GM23338 (cell line): Measurements from ENCODE around the gene NTMT2. TPM values are rescaled to one million over a fixed set of nuclear protein-coding genes. Genes with fewer than 3 reads are reported as not detected.

ENCODE experiments used
- ATAC-seq: fragments of 200-7000 bp; cut with Tn5 transposase; 3 replicates; pipeline ENCODE4 v1.9.1; 2020
- DNase-seq: peaks from one replicate; pipeline ENCODE4 v3.0.0-alpha.2; 2015; ENCODE audit warnings: low spot score
- H2AFZ ChIP-seq: fragments of 200-600 bp; sonication (generic); 2 replicates; pipeline ENCODE4 v1.8.0; 2016; ENCODE audit warnings: antibody characterized with exemption, mild to moderate bottlenecking, moderate library complexity
- H3F3A ChIP-seq: fragments of 200-600 bp; sonication (generic); replicated peaks from 2 replicates; pipeline ENCODE4 v1.8.0; 2017; ENCODE audit warnings: antibody characterized with exemption, mixed run types, low read depth
- H3K27ac ChIP-seq: fragments of 200-600 bp; sonication (generic); 2 replicates; pipeline ENCODE4 v1.6.1; 2016; ENCODE audit warnings: low read depth
- H3K27me3 ChIP-seq: fragments of 200-600 bp; sonication (generic); 2 replicates; pipeline ENCODE4 v1.8.0; 2016; ENCODE audit warnings: mild to moderate bottlenecking, mixed run types, moderate library complexity; ENCODE audit not compliant: insufficient read depth
- H3K36me3 ChIP-seq: fragments of 200-600 bp; sonication (generic); 2 replicates; pipeline ENCODE4 v1.8.0; 2016; ENCODE audit warnings: mild to moderate bottlenecking; ENCODE audit not compliant: insufficient read depth
- H3K4me1 ChIP-seq: fragments of 200-600 bp; sonication (generic); 2 replicates; pipeline ENCODE4 v1.8.0; 2016; ENCODE audit warnings: mild to moderate bottlenecking, moderate library complexity; ENCODE audit not compliant: insufficient read depth
- H3K4me2 ChIP-seq: fragments of 200-600 bp; sonication (generic); 2 replicates; pipeline ENCODE4 v1.7.1; 2017; ENCODE audit warnings: mixed run types
- H3K4me3 ChIP-seq: fragments of 200-600 bp; sonication (generic); 2 replicates; pipeline ENCODE4 v1.6.1; 2016; ENCODE audit warnings: mixed run types
- H3K79me2 ChIP-seq: fragments of 200-600 bp; sonication (generic); replicated peaks from 2 replicates; pipeline ENCODE4 v1.8.0; 2017; ENCODE audit warnings: mild to moderate bottlenecking; ENCODE audit not compliant: insufficient read depth
- H3K9me2 ChIP-seq: fragments of 200-600 bp; sonication (generic); 2 replicates; pipeline ENCODE4 v1.8.0; 2017; ENCODE audit not compliant: insufficient read depth
- H4K20me1 ChIP-seq: fragments of 200-600 bp; sonication (generic); replicated peaks from 2 replicates; pipeline ENCODE4 v1.8.0; 2017; ENCODE audit warnings: mild to moderate bottlenecking; ENCODE audit not compliant: insufficient read depth
- H3K27ac Mint-ChIP-seq: 2 replicates; pipeline ENCODE4 v1.8.0; 2020; ENCODE audit warnings: inconsistent platforms, mild to moderate bottlenecking, moderate library complexity, mixed read lengths
- H3K27me3 Mint-ChIP-seq: 3 replicates; pipeline ENCODE4 v1.8.0; 2022; ENCODE audit warnings: low read depth, mild to moderate bottlenecking, moderate library complexity, mixed read lengths, inconsistent platforms; ENCODE audit not compliant: insufficient read depth, poor library complexity
- H3K36me3 Mint-ChIP-seq: 3 replicates; pipeline ENCODE4 v1.8.0; 2021; ENCODE audit warnings: low read depth, mild to moderate bottlenecking, inconsistent platforms, moderate library complexity, mixed read lengths
- H3K4me1 Mint-ChIP-seq: 3 replicates; pipeline ENCODE4 v1.8.0; 2020; ENCODE audit warnings: mild to moderate bottlenecking, inconsistent platforms, mixed read lengths
- H3K4me3 Mint-ChIP-seq: 3 replicates; pipeline ENCODE4 v1.8.0; 2021; ENCODE audit warnings: moderate library complexity, mild to moderate bottlenecking, inconsistent platforms, mixed read lengths
- H3K9me3 Mint-ChIP-seq: 3 replicates; pipeline ENCODE4 v1.8.0; 2020; ENCODE audit warnings: moderate library complexity, mild to moderate bottlenecking, inconsistent platforms, mixed read lengths
- CREB1 ChIP-seq: fragments of 250-450 bp; sonication (Bioruptor Pico); IDR thresholded peaks from 2 replicates; pipeline ENCODE4 v1.5.0; 2020; ENCODE audit warnings: low read depth, mild to moderate bottlenecking, moderate library complexity
- EZH2 ChIP-seq: fragments of 200-600 bp; sonication (generic); IDR thresholded peaks from one replicate; pipeline ENCODE4 v1.8.0; 2017; ENCODE audit warnings: antibody characterized with exemption, mild to moderate bottlenecking, low read depth; ENCODE audit not compliant: unreplicated experiment
- EZH2phosphoT487 ChIP-seq: fragments of 200-600 bp; sonication (generic); IDR thresholded peaks from one replicate; pipeline ENCODE4 v1.8.1; 2018; ENCODE audit warnings: antibody characterized with exemption; ENCODE audit not compliant: unreplicated experiment
- JUNB ChIP-seq: IDR thresholded peaks from one replicate; pipeline ENCODE4 v1.6.1; 2016; ENCODE audit warnings: antibody characterized with exemption; ENCODE audit not compliant: unreplicated experiment
- NANOG ChIP-seq: IDR thresholded peaks from 2 replicates; pipeline ENCODE4 v1.6.1; 2016; ENCODE audit warnings: antibody characterized with exemption, borderline replicate concordance
- POLR2AphosphoS5 ChIP-seq: IDR thresholded peaks from 2 replicates; pipeline ENCODE4 v1.6.1; 2016; ENCODE audit warnings: antibody characterized with exemption, low read depth
- STAT1 ChIP-seq: IDR thresholded peaks from one replicate; pipeline ENCODE4 v1.6.1; 2016; ENCODE audit warnings: antibody characterized with exemption; ENCODE audit not compliant: unreplicated experiment
- ZNF114 ChIP-seq: fragments of 250-450 bp; sonication (Bioruptor Pico); IDR thresholded peaks from 2 replicates; pipeline ENCODE4 v1.5.0; 2020; ENCODE audit warnings: mild to moderate bottlenecking, moderate library complexity
- ZNF331 ChIP-seq: fragments of 250-450 bp; sonication (Bioruptor Pico); IDR thresholded peaks from 2 replicates; pipeline ENCODE4 v1.5.0; 2020; ENCODE audit warnings: low read depth, mild to moderate bottlenecking, moderate library complexity
- polyA plus RNA-seq: library from polyadenylated mRNA; unstranded; fragments of >200 nt; fragmentation: Nextera tagmentation; extraction: Ambion mirVana; gene quantifications from 2 replicates; pipeline ENCODE4 v1.2.1, GENCODE V29; 2016
- total RNA-seq: library from RNA; depleted of rRNA; stranded (reverse); fragments of >200 nt; shearing (Covaris generic); gene quantifications from 2 replicates; pipeline ENCODE4 v1.2.3, GENCODE V29; 2014
- TF ChIP-seq, protein P1 (sequence below): fragments of 250-450 bp; sonication (Bioruptor Pico); IDR thresholded peaks from 2 replicates; pipeline ENCODE4 v1.5.0; 2020; ENCODE audit warnings: mild to moderate bottlenecking, moderate library complexity
- TF ChIP-seq, protein P2 (sequence below), 2 experiments: fragments of 200-600 bp in 1 of 2; sonication (generic) in 1 of 2; conservative IDR thresholded peaks; 2 replicates each; pipeline versions ENCODE4 v1.5.1 to v1.6.1; 2016 to 2017; ENCODE audit warnings: antibody characterized with exemption in 2 of 2, low read depth in 2 of 2, mild to moderate bottlenecking in 2 of 2, moderate library complexity in 1 of 2
- TF ChIP-seq, protein P3 (sequence below): IDR thresholded peaks from one replicate; pipeline ENCODE4 v1.6.1; 2018; ENCODE audit warnings: antibody characterized with exemption; ENCODE audit not compliant: unreplicated experiment
- TF ChIP-seq, protein P4 (sequence below): IDR thresholded peaks from 2 replicates; pipeline ENCODE4 v1.6.1; 2016; ENCODE audit warnings: antibody characterized with exemption

Gene NTMT2
- total and polyA plus RNA-seq, 2 experiments from 2014 or later: 0.48 TPM; not detected in 1

DNA sequence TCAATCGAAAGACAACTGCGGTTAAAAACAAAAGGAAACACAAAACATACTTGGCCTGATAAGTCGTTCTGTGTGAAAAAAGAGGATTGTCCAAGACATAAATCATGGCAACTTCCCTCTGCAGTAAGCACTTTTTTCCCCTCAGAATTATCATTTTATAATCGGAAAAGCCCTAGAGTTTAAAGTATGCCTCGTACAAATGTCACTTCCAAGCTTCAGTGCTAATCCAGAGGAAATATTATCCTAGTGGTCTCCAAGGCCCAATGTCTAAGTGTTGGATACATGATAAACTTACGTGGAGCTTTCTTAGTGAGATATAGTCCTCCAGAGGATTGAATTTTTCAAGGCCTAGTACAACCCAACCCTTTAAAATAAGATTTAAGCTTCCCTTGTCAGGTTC, 11.2 kb upstream of the NTMT2 start:
- H3K9me3 Mint-ChIP-seq: no peaks in the 10 kb centered on the region
- no peaks in the 10 kb centered on the region for H3F3A ChIP-seq
- no peaks in the 10 kb centered on the region for H3K36me3 ChIP-seq
- TF ChIP-seq EZH2phosphoT487 (no peak), EZH2 (no peak), ZNF114 (CRISPR knock-in tag) (no peak), POLR2AphosphoS5 (no peak), NANOG (no peak), ZNF331 (CRISPR knock-in tag) (no peak), STAT1 (no peak), CREB1 (CRISPR knock-in tag) (no peak), JUNB (no peak)
- TF ChIP-seq, protein P1, sequence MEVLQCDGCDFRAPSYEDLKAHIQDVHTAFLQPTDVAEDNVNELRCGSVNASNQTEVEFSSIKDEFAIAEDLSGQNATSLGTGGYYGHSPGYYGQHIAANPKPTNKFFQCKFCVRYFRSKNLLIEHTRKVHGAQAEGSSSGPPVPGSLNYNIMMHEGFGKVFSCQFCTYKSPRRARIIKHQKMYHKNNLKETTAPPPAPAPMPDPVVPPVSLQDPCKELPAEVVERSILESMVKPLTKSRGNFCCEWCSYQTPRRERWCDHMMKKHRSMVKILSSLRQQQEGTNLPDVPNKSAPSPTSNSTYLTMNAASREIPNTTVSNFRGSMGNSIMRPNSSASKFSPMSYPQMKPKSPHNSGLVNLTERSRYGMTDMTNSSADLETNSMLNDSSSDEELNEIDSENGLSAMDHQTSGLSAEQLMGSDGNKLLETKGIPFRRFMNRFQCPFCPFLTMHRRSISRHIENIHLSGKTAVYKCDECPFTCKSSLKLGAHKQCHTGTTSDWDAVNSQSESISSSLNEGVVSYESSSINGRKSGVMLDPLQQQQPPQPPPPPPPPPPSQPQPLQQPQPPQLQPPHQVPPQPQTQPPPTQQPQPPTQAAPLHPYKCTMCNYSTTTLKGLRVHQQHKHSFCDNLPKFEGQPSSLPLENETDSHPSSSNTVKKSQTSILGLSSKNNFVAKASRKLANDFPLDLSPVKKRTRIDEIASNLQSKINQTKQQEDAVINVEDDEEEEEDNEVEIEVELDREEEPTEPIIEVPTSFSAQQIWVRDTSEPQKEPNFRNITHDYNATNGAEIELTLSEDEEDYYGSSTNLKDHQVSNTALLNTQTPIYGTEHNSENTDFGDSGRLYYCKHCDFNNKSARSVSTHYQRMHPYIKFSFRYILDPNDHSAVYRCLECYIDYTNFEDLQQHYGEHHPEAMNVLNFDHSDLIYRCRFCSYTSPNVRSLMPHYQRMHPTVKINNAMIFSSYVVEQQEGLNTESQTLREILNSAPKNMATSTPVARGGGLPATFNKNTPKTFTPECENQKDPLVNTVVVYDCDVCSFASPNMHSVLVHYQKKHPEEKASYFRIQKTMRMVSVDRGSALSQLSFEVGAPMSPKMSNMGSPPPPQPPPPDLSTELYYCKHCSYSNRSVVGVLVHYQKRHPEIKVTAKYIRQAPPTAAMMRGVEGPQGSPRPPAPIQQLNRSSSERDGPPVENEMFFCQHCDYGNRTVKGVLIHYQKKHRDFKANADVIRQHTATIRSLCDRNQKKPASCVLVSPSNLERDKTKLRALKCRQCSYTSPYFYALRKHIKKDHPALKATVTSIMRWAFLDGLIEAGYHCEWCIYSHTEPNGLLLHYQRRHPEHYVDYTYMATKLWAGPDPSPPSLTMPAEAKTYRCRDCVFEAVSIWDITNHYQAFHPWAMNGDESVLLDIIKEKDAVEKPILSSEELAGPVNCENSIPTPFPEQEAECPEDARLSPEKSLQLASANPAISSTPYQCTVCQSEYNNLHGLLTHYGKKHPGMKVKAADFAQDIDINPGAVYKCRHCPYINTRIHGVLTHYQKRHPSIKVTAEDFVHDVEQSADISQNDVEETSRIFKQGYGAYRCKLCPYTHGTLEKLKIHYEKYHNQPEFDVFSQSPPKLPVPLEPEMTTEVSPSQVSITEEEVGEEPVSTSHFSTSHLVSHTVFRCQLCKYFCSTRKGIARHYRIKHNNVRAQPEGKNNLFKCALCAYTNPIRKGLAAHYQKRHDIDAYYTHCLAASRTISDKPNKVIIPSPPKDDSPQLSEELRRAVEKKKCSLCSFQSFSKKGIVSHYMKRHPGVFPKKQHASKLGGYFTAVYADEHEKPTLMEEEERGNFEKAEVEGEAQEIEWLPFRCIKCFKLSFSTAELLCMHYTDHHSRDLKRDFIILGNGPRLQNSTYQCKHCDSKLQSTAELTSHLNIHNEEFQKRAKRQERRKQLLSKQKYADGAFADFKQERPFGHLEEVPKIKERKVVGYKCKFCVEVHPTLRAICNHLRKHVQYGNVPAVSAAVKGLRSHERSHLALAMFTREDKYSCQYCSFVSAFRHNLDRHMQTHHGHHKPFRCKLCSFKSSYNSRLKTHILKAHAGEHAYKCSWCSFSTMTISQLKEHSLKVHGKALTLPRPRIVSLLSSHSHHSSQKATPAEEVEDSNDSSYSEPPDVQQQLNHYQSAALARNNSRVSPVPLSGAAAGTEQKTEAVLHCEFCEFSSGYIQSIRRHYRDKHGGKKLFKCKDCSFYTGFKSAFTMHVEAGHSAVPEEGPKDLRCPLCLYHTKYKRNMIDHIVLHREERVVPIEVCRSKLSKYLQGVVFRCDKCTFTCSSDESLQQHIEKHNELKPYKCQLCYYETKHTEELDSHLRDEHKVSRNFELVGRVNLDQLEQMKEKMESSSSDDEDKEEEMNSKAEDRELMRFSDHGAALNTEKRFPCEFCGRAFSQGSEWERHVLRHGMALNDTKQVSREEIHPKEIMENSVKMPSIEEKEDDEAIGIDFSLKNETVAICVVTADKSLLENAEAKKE (CRISPR knock-in tag): no peak
- TF ChIP-seq, protein P2, sequence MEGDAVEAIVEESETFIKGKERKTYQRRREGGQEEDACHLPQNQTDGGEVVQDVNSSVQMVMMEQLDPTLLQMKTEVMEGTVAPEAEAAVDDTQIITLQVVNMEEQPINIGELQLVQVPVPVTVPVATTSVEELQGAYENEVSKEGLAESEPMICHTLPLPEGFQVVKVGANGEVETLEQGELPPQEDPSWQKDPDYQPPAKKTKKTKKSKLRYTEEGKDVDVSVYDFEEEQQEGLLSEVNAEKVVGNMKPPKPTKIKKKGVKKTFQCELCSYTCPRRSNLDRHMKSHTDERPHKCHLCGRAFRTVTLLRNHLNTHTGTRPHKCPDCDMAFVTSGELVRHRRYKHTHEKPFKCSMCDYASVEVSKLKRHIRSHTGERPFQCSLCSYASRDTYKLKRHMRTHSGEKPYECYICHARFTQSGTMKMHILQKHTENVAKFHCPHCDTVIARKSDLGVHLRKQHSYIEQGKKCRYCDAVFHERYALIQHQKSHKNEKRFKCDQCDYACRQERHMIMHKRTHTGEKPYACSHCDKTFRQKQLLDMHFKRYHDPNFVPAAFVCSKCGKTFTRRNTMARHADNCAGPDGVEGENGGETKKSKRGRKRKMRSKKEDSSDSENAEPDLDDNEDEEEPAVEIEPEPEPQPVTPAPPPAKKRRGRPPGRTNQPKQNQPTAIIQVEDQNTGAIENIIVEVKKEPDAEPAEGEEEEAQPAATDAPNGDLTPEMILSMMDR (conservative IDR thresholded peaks at IDR 0.05; ENCODE audit: low read depth in 2 of 2): no peak
- TF ChIP-seq, protein P3, sequence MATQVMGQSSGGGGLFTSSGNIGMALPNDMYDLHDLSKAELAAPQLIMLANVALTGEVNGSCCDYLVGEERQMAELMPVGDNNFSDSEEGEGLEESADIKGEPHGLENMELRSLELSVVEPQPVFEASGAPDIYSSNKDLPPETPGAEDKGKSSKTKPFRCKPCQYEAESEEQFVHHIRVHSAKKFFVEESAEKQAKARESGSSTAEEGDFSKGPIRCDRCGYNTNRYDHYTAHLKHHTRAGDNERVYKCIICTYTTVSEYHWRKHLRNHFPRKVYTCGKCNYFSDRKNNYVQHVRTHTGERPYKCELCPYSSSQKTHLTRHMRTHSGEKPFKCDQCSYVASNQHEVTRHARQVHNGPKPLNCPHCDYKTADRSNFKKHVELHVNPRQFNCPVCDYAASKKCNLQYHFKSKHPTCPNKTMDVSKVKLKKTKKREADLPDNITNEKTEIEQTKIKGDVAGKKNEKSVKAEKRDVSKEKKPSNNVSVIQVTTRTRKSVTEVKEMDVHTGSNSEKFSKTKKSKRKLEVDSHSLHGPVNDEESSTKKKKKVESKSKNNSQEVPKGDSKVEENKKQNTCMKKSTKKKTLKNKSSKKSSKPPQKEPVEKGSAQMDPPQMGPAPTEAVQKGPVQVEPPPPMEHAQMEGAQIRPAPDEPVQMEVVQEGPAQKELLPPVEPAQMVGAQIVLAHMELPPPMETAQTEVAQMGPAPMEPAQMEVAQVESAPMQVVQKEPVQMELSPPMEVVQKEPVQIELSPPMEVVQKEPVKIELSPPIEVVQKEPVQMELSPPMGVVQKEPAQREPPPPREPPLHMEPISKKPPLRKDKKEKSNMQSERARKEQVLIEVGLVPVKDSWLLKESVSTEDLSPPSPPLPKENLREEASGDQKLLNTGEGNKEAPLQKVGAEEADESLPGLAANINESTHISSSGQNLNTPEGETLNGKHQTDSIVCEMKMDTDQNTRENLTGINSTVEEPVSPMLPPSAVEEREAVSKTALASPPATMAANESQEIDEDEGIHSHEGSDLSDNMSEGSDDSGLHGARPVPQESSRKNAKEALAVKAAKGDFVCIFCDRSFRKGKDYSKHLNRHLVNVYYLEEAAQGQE: no peak
- TF ChIP-seq, protein P4, sequence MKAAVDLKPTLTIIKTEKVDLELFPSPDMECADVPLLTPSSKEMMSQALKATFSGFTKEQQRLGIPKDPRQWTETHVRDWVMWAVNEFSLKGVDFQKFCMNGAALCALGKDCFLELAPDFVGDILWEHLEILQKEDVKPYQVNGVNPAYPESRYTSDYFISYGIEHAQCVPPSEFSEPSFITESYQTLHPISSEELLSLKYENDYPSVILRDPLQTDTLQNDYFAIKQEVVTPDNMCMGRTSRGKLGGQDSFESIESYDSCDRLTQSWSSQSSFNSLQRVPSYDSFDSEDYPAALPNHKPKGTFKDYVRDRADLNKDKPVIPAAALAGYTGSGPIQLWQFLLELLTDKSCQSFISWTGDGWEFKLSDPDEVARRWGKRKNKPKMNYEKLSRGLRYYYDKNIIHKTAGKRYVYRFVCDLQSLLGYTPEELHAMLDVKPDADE: no peak
- no peak overlapping the region for H3K4me3 ChIP-seq
- DNase-seq (no peak), ATAC-seq (no peak)
- no peak overlapping the region for H2AFZ ChIP-seq
- no peak overlapping the region for H3K27ac Mint-ChIP-seq
- H3K9me2 ChIP-seq: no peaks in the 10 kb centered on the region
- H3K36me3 Mint-ChIP-seq: no peaks in the 10 kb centered on the region
- H3K4me1 Mint-ChIP-seq: peaks cover 9% of the 10 kb centered on the region
- no peak overlapping the region for H3K4me2 ChIP-seq
- H3K4me1 ChIP-seq: no peaks in the 10 kb centered on the region
- no peaks in the 10 kb centered on the region for H4K20me1 ChIP-seq
- H3K79me2 ChIP-seq: no peaks in the 10 kb centered on the region
- H3K4me3 Mint-ChIP-seq: no peak overlapping the region
- H3K27me3 Mint-ChIP-seq: no peaks in the 10 kb centered on the region
- H3K27ac ChIP-seq: no peak overlapping the region
- H3K27me3 ChIP-seq: no peaks in the 10 kb centered on the region
